ENCODE results near the gene MYL12B.
"Not testable (repeated sequence)": the region's sequence is repeated elsewhere in the genome, so short reads cannot be mapped to it uniquely, and the experiment has no call there.

The MYL12B gene

GRCh38 chr18:3305354-3305762 lies 43.4 kb downstream of the MYL12B start:
- no peak for DNase-seq

- DNase-seq, result no peak
Measured at GRCh38 chr18:3305933-3306332, 44.0 kb downstream of the MYL12B start.

GRCh38 chr18:3306391-3306790 lies 44.5 kb downstream of the MYL12B start:
- no peak for DNase-seq

GRCh38 chr18:3313685-3314084 lies 51.8 kb downstream of the MYL12B start:
- no peak for DNase-seq

GRCh38 chr18:3315344-3315743 lies 53.4 kb downstream of the MYL12B start:
- not testable (repeated sequence) for DNase-seq

- no peak for DNase-seq
Measured at GRCh38 chr18:3319399-3319798, 57.5 kb downstream of the MYL12B start.

GRCh38 chr18:3319894-3320454 lies 58.0 kb downstream of the MYL12B start:
- no peak for DNase-seq

GRCh38 chr18:3321133-3321812 lies 59.3 kb downstream of the MYL12B start:
- DNase-seq, result peak; percentile 10

- no peak for DNase-seq
Measured at GRCh38 chr18:3323900-3324299, 62.0 kb downstream of the MYL12B start.

All from NCI-H2171 (cell line).